ENCODE measurements around the gene SAMD15. TPM values are rescaled to one million over a fixed set of nuclear protein-coding genes. Genes with fewer than 3 reads are reported as not detected.

The SAMD15 gene
- polyA plus RNA-seq, 1 experiment, result 0.72 TPM

- DNase-seq (ENCODE audit: low read depth, low spot score), result no peak
- H3K27me3 ChIP-seq (ENCODE audit: control insufficient read depth, insufficient read depth, low read length), result no peaks in the 10 kb centered on the region
- ChIA-PET POLR2A (no interaction called here), CTCF (interaction anchor here (0.6 to 2.6 kb wide), 3 partner anchors 19 to 568 kb away, joined by 3 to 9 read pairs (median 8); no protein-coding TSS in a partner anchor)
- H3K9me3 ChIP-seq (ENCODE audit: control insufficient read depth, insufficient read depth, low read length), result no peaks in the 10 kb centered on the region
- no peak overlapping the region for H3K4me3 ChIP-seq (ENCODE audit: low read depth, low read length)
- TF ChIP-seq CTCF (IDR thresholded peaks at IDR 0.05; ENCODE audit: low read depth, low read length), result no peak
- H3K27ac ChIP-seq (ENCODE audit: low read depth, low read length), result no peak overlapping the region
These were observed 62.7 kb downstream of the SAMD15 start for GRCh38 chr14:77439861-77440260.

Other genes with a start within 250 kb of the SAMD15 start
- gene ZDHHC22, start 235.6 kb upstream of the SAMD15 start, polyA plus RNA-seq (2011; rRNA removed), result not detected in 2 replicates
- not detected in 2 replicates for gene TMEM63C, start 195.6 kb upstream of the SAMD15 start, polyA plus RNA-seq (2011; rRNA removed)
- not detected in 2 replicates for gene NGB, start 106.2 kb upstream of the SAMD15 start, polyA plus RNA-seq (2011; rRNA removed)
- gene POMT2, start 56.5 kb upstream of the SAMD15 start, polyA plus RNA-seq (2011; rRNA removed), result 11.0 and 17.2 TPM in 2 replicates
- 12.4 and 16.8 TPM in 2 replicates for gene GSTZ1, start 56.3 kb upstream of the SAMD15 start, polyA plus RNA-seq (2011; rRNA removed)
- gene TMED8, start 285 bp upstream of the SAMD15 start, polyA plus RNA-seq (2011; rRNA removed), result 4.5 and 5.7 TPM in 2 replicates
- gene NOXRED1, start 46.1 kb downstream of the SAMD15 start, polyA plus RNA-seq (2011; rRNA removed), result 0.10 and 0.16 TPM in 2 replicates
- gene VIPAS39, start 80.2 kb downstream of the SAMD15 start, polyA plus RNA-seq (2011; rRNA removed), result 35.1 and 42.2 TPM in 2 replicates
- gene AHSA1, start 80.7 kb downstream of the SAMD15 start, polyA plus RNA-seq (2011; rRNA removed), result 121 and 145 TPM in 2 replicates
- not detected in 2 replicates for gene ISM2, start 121.4 kb downstream of the SAMD15 start, polyA plus RNA-seq (2011; rRNA removed)
- 37.0 and 41.3 TPM in 2 replicates for gene SPTLC2, start 239.3 kb downstream of the SAMD15 start, polyA plus RNA-seq (2011; rRNA removed)